GM15510 (cell line): ENCODE results near the gene AUTS2.

Experiments
- POLR2A ChIP-seq: IDR thresholded peaks from 3 replicates; pipeline ENCODE4 v1.6.1; 2011; ENCODE audit warnings: borderline replicate concordance; ENCODE audit not compliant: insufficient read length; ENCODE audit errors: extremely low read depth

Gene AUTS2

GRCh38 chr7:69932034-69932628, 333.9 kb downstream of the AUTS2 start:
- TF ChIP-seq POLR2A: no peak

GRCh38 chr7:69934144-69934903, 336.0 kb downstream of the AUTS2 start:
- no peak for TF ChIP-seq POLR2A

GRCh38 chr7:69935107-69935506, 336.8 kb downstream of the AUTS2 start:
- TF ChIP-seq POLR2A: no peak

- TF ChIP-seq POLR2A: no peak
Measured at GRCh38 chr7:69937097-69937496, 338.8 kb downstream of the AUTS2 start.

- no peak for TF ChIP-seq POLR2A
Measured at GRCh38 chr7:69939317-69939716, 341.0 kb downstream of the AUTS2 start.

GRCh38 chr7:69941077-69941651, 342.9 kb downstream of the AUTS2 start:
- TF ChIP-seq POLR2A: no peak

- TF ChIP-seq POLR2A: no peak
Measured at GRCh38 chr7:69942573-69942972, 344.3 kb downstream of the AUTS2 start.

GRCh38 chr7:69946901-69947300, 348.6 kb downstream of the AUTS2 start:
- no peak for TF ChIP-seq POLR2A

- no peak for TF ChIP-seq POLR2A
Measured at GRCh38 chr7:69947998-69948397, 349.7 kb downstream of the AUTS2 start.

GRCh38 chr7:69949122-69949521, 350.8 kb downstream of the AUTS2 start:
- TF ChIP-seq POLR2A: no peak

GRCh38 chr7:69951458-69951857, 353.2 kb downstream of the AUTS2 start:
- TF ChIP-seq POLR2A: no peak

GRCh38 chr7:69953136-69954067, 355.1 kb downstream of the AUTS2 start:
- TF ChIP-seq POLR2A: no peak

- no peak for TF ChIP-seq POLR2A
Measured at GRCh38 chr7:69956541-69956940, 358.3 kb downstream of the AUTS2 start.

- no peak for TF ChIP-seq POLR2A
Measured at GRCh38 chr7:69957661-69958060, 359.4 kb downstream of the AUTS2 start.
